ENCODE measurements around the gene CSGALNACT2. TPM values are rescaled to one million over a fixed set of nuclear protein-coding genes. Genes with fewer than 3 reads are reported as not detected.

Gene CSGALNACT2
- total RNA-seq, 1 donor from 2014 or later: 7.1 TPM

DNA sequence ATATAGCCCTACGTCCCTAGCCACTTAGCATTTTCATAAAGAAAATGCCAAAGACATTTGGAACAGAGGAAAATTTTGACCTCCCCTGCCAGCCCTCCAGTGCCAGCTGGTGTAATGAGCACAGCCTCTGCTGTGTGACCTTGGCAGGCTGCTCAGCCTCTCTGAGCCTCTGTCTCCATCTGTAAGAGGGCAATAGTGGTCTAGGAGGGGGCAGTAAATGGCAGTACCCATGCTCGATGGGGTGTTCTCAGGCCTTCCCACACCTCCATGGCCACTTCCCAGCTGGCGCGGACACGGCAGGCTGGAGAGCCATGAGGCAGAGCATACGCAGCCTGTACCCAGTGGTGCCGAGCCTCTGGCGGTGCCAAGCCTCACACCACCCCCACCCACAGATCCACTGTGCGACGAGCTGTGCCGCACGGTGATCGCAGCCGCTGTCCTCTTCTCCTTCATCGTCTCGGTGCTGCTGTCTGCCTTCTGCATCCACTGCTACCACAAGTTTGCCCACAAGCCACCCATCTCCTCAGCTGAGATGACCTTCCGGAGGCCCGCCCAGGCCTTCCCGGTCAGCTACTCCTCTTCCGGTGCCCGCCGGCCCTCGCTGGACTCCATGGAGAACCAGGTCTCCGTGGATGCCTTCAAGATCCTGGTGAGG, 24.0 kb upstream of the CSGALNACT2 start:
- no peak overlapping the region for H3K27ac ChIP-seq (replicated peaks)
- H3K4me1 ChIP-seq: no peaks in the 10 kb centered on the region
- no peaks in the 10 kb centered on the region for H3K27me3 ChIP-seq (ENCODE audit: low read depth)
- no peaks in the 10 kb centered on the region for H3K9me3 ChIP-seq (replicated peaks)
- H3K36me3 ChIP-seq: no peaks in the 10 kb centered on the region
- TF ChIP-seq, protein P1, sequence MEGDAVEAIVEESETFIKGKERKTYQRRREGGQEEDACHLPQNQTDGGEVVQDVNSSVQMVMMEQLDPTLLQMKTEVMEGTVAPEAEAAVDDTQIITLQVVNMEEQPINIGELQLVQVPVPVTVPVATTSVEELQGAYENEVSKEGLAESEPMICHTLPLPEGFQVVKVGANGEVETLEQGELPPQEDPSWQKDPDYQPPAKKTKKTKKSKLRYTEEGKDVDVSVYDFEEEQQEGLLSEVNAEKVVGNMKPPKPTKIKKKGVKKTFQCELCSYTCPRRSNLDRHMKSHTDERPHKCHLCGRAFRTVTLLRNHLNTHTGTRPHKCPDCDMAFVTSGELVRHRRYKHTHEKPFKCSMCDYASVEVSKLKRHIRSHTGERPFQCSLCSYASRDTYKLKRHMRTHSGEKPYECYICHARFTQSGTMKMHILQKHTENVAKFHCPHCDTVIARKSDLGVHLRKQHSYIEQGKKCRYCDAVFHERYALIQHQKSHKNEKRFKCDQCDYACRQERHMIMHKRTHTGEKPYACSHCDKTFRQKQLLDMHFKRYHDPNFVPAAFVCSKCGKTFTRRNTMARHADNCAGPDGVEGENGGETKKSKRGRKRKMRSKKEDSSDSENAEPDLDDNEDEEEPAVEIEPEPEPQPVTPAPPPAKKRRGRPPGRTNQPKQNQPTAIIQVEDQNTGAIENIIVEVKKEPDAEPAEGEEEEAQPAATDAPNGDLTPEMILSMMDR (IDR thresholded peaks at IDR 0.05; ENCODE audit: borderline replicate concordance): no peak
- DNase-seq: no peak
- intact Hi-C loops (cut with micrococcal nuclease): no loop called here
- H3K4me3 ChIP-seq: no peak overlapping the region

DNA sequence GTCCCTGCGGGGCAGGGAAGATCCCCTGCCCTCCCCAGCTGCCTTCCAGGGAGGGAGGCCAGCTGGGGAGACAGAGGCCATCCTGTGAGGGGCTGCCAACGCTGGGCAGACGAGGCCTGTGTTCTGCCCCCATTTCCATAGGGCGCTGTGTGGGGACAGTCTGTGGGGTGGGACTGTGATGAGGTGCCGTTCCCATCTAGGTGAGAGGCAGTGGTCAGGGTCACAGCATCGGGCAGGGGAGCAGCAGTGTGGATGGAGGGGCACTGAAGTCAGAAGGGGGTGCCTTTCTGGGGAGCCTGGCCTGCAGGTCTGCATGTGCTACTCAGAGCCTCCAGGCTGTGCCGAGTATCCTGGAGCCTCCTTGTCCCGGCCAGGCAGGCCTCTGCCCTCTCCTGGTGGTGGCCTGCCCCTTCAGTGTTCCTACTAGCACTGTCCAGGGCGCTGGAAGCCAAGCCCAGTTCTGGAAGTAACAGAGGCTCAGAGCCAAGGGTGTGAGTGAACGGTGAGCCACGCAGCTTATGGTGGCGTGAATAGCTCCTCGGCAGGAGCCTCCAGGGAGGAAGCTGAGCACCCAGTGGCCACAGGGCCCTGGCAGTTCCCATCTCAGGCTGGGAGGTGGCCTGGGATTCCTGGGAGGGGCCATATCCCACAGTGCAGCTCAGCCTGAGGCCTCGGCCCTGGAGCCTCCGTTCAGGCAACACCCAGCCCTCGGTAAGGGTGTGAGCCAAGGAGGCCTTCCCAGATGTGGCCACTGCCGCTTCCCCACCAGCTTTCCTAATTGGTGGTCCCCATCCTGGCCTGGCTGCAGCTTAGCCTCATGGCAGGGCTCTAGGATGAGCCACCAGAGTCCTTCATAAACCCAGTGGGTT, 23.3 kb upstream of the CSGALNACT2 start:
- Histone ChIP-seq H3K4me1 (no peaks in the 10 kb centered on the region), H3K9me3 (replicated peaks) (no peaks in the 10 kb centered on the region), H3K27ac (replicated peaks) (no peak overlapping the region), H3K27me3 (ENCODE audit: low read depth) (no peaks in the 10 kb centered on the region), H3K36me3 (no peaks in the 10 kb centered on the region), H3K4me3 (no peak overlapping the region)
- TF ChIP-seq, protein P1 (IDR thresholded peaks at IDR 0.05; ENCODE audit: borderline replicate concordance): no peak
- intact Hi-C loops (cut with micrococcal nuclease): no loop called here
- no peak for DNase-seq

DNA sequence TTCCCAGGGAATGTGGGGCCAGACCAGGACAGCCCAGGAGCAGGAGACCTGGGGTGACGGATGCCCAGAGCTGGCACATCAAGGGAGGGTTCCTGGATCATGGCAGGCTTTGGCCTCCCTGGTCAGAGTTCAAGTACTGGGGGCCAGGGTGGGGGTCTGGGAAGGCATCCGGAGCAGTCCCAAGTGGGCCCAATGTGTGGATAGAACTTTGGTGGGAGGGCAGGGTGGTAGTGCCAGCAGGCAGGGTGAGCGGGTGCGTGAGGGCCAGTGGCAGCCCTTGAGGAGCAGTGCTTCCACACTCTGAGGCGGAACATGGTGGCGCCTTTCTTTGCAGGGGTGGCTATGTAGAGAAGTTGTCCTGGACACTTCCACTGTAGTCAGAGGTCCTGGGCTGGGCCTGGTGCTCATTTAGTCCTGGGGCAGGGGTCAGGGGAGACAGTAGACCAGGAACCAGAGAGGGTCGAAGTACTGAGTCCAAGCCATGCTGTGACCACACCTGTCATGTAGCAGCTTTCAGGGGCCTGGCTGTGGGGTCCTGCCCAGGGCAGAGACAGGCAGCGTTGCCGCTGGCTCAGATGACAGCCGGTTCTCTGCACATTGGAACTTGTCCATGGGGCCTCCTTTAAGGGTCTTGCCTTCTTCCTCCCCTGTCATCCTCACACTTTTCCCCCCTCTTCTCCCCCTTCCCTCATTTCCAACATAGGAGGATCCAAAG, 22.2 kb upstream of the CSGALNACT2 start:
- TF ChIP-seq, protein P1 (IDR thresholded peaks at IDR 0.05; ENCODE audit: borderline replicate concordance): no peak
- no peaks in the 10 kb centered on the region for H3K27me3 ChIP-seq (ENCODE audit: low read depth)
- peaks cover 3% of the 10 kb centered on the region for H3K4me1 ChIP-seq
- no peak overlapping the region for H3K27ac ChIP-seq (replicated peaks)
- intact Hi-C loops (cut with micrococcal nuclease): no loop called here
- H3K4me3 ChIP-seq: no peak overlapping the region
- DNase-seq: no peak
- H3K9me3 ChIP-seq (replicated peaks): no peaks in the 10 kb centered on the region
- H3K36me3 ChIP-seq: no peaks in the 10 kb centered on the region

DNA sequence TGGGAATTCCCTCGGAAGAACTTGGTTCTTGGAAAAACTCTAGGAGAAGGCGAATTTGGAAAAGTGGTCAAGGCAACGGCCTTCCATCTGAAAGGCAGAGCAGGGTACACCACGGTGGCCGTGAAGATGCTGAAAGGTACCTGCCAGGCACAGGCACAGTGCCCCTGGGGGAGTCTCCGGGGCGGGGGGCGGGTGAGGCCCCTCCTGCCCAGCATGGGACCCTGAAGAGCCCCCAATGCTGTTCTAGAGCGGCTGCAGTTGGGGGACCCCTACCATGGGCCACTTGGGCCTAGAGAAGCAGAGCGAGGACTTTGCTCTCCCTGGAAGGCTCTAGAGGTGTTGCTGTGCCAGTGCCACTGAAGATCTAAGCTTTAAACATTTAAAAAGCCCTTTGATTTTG, 21.6 kb upstream of the CSGALNACT2 start:
- Histone ChIP-seq H3K9me3 (replicated peaks) (no peaks in the 10 kb centered on the region), H3K36me3 (no peaks in the 10 kb centered on the region), H3K4me1 (peaks cover 8% of the 10 kb centered on the region), H3K4me3 (no peak overlapping the region), H3K27me3 (ENCODE audit: low read depth) (no peaks in the 10 kb centered on the region), H3K27ac (replicated peaks) (no peak overlapping the region)
- TF ChIP-seq, protein P1 (IDR thresholded peaks at IDR 0.05; ENCODE audit: borderline replicate concordance): no peak
- intact Hi-C loops (cut with micrococcal nuclease): no loop called here
- DNase-seq: no peak

DNA sequence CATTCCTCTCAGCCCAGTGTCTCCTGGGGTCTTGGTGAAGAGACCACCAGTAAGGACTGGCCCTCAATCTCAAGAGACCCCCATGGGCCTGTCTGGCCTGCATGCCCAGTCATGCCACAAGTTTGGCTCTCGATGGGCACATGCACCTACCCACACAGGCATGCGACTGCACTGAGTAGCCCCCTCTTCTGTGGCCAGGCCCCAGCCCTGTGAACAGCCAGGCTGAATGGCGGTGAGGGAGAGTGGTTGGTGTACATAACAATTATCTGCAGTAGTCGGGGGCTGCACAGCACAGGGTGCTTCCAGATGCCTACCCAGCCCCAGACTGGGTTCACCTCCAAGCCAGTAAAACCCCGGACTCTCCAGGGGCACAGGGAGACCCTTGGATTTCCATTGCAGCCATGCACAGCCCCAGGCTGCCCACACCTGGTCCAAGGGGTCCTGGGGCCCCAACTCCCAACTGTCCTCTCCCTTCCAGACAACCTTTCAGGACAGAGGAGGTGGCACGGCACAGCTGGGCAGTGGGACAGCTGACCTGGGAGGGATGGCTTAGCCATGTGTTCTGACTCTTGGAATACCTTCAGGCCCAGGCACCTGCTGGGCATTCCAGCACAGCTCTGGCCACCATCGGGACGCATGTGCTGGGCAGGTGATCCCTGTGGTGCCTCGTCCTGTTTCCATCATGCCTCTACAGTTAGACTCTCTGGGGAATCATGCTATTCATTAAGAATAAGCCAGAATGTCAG, 21.0 kb upstream of the CSGALNACT2 start:
- no peak for DNase-seq
- intact Hi-C loops (cut with micrococcal nuclease): no loop called here
- no peaks in the 10 kb centered on the region for H3K9me3 ChIP-seq (replicated peaks)
- no peaks in the 10 kb centered on the region for H3K36me3 ChIP-seq
- TF ChIP-seq, protein P1 (IDR thresholded peaks at IDR 0.05; ENCODE audit: borderline replicate concordance): no peak
- H3K27ac ChIP-seq (replicated peaks): no peak overlapping the region
- H3K4me3 ChIP-seq: no peak overlapping the region
- H3K27me3 ChIP-seq (ENCODE audit: low read depth): no peaks in the 10 kb centered on the region
- H3K4me1 ChIP-seq: peaks cover 9% of the 10 kb centered on the region
